Ishikawa (cell line): Measurements from ENCODE around the gene ANXA6.

Experiments
- CEBPB ChIP-seq: IDR thresholded peaks from 2 replicates; pipeline ENCODE4 v1.6.1; 2012
- CREB1 ChIP-seq: IDR thresholded peaks from 2 replicates; pipeline ENCODE4 v1.6.1; 2012; ENCODE audit warnings: low read depth
- EGR1 ChIP-seq: IDR thresholded peaks from 2 replicates; pipeline ENCODE4 v1.6.1; 2012
- EP300 ChIP-seq: IDR thresholded peaks from 2 replicates; pipeline ENCODE4 v1.6.1; 2012; ENCODE audit warnings: borderline replicate concordance
- FOXM1 ChIP-seq: IDR thresholded peaks from 2 replicates; pipeline ENCODE4 v1.6.1; 2012; ENCODE audit warnings: low read depth, borderline replicate concordance
- NFIC ChIP-seq: IDR thresholded peaks from 2 replicates; pipeline ENCODE4 v1.6.1; 2012
- RAD21 ChIP-seq: IDR thresholded peaks from 2 replicates; pipeline ENCODE4 v1.6.1; 2012; ENCODE audit warnings: low read depth
- REST ChIP-seq: IDR thresholded peaks from 2 replicates; pipeline ENCODE4 v1.6.1; 2012; ENCODE audit warnings: low read depth, mild to moderate bottlenecking
- TAF1 ChIP-seq: IDR thresholded peaks from 2 replicates; pipeline ENCODE4 v1.6.1; 2012; ENCODE audit warnings: low read depth, mild to moderate bottlenecking
- TCF12 ChIP-seq: IDR thresholded peaks from 2 replicates; pipeline ENCODE4 v1.6.1; 2012; ENCODE audit warnings: low read depth
- TEAD4 ChIP-seq: IDR thresholded peaks from 2 replicates; pipeline ENCODE4 v1.6.1; 2012
- YY1 ChIP-seq: IDR thresholded peaks from 2 replicates; pipeline ENCODE4 v1.6.1; 2012; ENCODE audit warnings: low read depth
- ZBTB7A ChIP-seq: IDR thresholded peaks from 2 replicates; pipeline ENCODE4 v1.6.1; 2012; ENCODE audit warnings: low read depth
- TF ChIP-seq, protein P1 (sequence below): IDR thresholded peaks from 2 replicates; pipeline ENCODE4 v1.6.1; 2012
- TF ChIP-seq, protein P2 (sequence below): IDR thresholded peaks from 2 replicates; pipeline ENCODE4 v1.6.1; 2012

The ANXA6 gene

GRCh38 chr5:151189151-151189550 is 31.6 kb upstream of the ANXA6 start:
- TF ChIP-seq, protein P1, sequence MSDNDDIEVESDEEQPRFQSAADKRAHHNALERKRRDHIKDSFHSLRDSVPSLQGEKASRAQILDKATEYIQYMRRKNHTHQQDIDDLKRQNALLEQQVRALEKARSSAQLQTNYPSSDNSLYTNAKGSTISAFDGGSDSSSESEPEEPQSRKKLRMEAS: no peak
- no peak for TF ChIP-seq TCF12
- TF ChIP-seq TEAD4: no peak
- no peak for TF ChIP-seq REST
- no peak for TF ChIP-seq RAD21
- TF ChIP-seq FOXM1: no peak
- no peak for TF ChIP-seq CREB1

- TF ChIP-seq TAF1 (no peak), NFIC (no peak), TCF12 (no peak), EGR1 (no peak), FOXM1 (no peak), YY1 (no peak), ZBTB7A (no peak), RAD21 (no peak), CEBPB (no peak), TEAD4 (no peak), REST (no peak), CREB1 (no peak), EP300 (no peak)
- TF ChIP-seq, protein P2, sequence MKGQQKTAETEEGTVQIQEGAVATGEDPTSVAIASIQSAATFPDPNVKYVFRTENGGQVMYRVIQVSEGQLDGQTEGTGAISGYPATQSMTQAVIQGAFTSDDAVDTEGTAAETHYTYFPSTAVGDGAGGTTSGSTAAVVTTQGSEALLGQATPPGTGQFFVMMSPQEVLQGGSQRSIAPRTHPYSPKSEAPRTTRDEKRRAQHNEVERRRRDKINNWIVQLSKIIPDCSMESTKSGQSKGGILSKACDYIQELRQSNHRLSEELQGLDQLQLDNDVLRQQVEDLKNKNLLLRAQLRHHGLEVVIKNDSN: no peak
- TF ChIP-seq, protein P1: no peak
Observed at GRCh38 chr5:151186538-151186937, 29.0 kb upstream of the ANXA6 start.

DNA sequence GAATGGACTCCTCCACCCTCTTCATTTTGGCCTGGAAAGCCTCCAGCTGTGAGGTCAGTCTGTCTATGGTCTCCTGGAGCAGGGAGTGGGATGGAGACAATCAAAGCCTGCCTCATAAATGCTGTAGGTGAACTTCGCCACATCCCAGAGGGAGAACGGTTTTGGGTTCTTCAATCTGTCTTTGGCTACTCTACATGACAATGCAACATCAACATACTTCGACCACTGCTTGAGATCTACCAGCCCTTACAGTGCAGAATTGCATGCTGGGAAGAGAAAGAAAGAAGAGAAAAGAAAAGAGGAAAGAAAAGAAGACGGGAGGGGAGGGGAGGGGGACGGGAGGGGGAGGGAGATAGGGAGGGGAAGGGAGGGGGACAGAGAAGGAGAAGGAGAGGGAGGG is 28.5 kb upstream of the ANXA6 start:
- no peak for TF ChIP-seq NFIC
- no peak for TF ChIP-seq CREB1
- TF ChIP-seq ZBTB7A: no peak
- TF ChIP-seq, protein P2: no peak
- TF ChIP-seq CEBPB: no peak
- TF ChIP-seq, protein P1: no peak
- TF ChIP-seq TEAD4: no peak
- no peak for TF ChIP-seq RAD21
- no peak for TF ChIP-seq YY1

DNA sequence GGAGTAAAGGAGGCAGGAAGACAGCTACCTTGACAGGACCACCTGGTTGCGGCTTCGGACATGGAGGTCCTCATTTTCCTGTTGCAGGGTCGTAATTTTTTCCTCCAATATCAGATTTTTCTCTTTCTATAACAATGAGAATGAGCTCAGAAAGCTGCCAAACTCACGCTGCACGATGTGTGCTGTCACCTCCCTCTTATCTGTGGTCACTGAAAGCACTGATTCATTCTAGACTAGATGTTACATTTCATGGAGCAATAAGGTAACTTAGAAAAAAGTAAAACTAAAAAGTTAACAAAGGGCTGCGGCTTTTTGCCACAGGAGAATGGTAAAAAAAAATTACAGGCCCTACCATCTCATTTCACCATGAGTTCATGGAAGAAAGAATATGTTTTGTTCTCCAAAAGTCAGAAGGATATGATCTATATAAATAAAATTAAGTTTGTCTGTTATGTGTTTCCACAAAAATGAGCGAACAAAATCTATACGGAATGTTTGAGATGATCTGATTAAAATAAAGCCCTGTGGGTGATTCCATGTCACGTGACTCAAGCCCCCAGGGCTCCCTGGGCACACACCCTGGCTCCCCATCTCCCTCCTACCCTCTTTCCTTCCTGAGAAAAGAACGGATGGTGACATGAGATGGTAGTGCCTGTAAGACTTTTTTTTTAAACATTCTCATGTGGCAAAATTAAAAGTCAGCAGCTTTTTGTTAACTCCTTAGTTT is 26.9 kb upstream of the ANXA6 start:
- TF ChIP-seq, protein P2: no peak
- TF ChIP-seq TCF12 (no peak), TAF1 (no peak), TEAD4 (no peak), NFIC (no peak)

DNA sequence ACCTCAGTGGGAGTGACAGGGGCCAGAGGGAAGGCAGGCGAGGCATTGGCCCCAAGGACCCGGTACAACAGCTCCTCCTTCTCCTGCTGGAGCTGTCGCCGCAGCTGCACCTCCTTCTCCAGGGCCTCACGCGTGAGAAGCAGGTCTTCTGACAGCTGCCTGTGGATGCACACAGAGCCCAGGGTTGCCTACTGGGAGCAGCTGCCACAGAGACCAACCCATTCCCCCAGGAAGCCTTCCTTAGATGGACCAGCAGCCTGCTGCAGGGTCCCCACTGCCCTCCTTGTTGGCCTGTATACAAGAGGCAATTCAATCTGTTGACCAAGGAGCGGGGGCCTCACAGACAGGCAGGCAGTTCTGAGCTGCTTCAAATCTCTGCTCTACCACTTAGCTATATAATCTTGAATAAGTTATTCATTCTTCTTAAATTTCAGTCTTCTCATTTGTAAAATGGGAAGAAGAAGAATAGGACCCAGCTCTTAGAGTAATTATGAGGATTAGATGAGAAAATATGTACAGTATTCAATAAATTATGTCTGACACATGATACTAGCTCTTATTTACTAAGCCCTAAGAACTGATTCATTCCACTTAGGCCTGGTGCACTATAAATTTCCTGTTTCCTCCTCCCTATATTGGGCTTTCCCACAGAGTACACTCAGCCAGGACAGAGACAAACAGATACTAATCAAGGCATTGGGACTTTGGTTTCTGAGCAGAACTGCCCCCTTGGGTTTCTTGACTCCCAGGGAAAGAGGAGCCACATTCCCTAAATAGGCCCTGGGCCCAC is 26.1 kb upstream of the ANXA6 start:
- TF ChIP-seq TAF1: no peak
- TF ChIP-seq EGR1: no peak
- TF ChIP-seq NFIC: no peak
- TF ChIP-seq CREB1: no peak
- TF ChIP-seq, protein P2: no peak
- no peak for TF ChIP-seq EP300
- TF ChIP-seq YY1: no peak
- no peak for TF ChIP-seq TCF12
- no peak for TF ChIP-seq ZBTB7A
- TF ChIP-seq REST: no peak
- no peak for TF ChIP-seq TEAD4
